ENCODE measurements around the gene KLHL7.
"Not testable (repeated sequence)": the region's sequence is repeated elsewhere in the genome, so short reads cannot be mapped to it uniquely, and the experiment has no call there.

The KLHL7 gene

GRCh38 chr7:23216021-23216420 is 110.4 kb downstream of the KLHL7 start:
- DNase-seq (ENCODE audit: extremely low read depth, insufficient read length): no peak
- Histone ChIP-seq H3K4me3 (replicated peaks; ENCODE audit: low read depth, low read length) (no peak overlapping the region), H3K36me3 (ENCODE audit: control insufficient read depth, insufficient read depth, low read length) (no peaks in the 10 kb centered on the region), H3K27me3 (replicated peaks; ENCODE audit: control insufficient read depth, insufficient read depth, low read length) (no peaks in the 10 kb centered on the region)
- TF ChIP-seq CTCF (IDR thresholded peaks at IDR 0.05; ENCODE audit: insufficient read depth, low read length, poor library complexity, severe bottlenecking): no peak

GRCh38 chr7:23218196-23218595 is 112.6 kb downstream of the KLHL7 start:
- no peaks in the 10 kb centered on the region for H3K36me3 ChIP-seq (ENCODE audit: control insufficient read depth, insufficient read depth, low read length)
- H3K4me3 ChIP-seq (replicated peaks; ENCODE audit: low read depth, low read length): no peak overlapping the region
- no peaks in the 10 kb centered on the region for H3K27me3 ChIP-seq (replicated peaks; ENCODE audit: control insufficient read depth, insufficient read depth, low read length)
- DNase-seq (ENCODE audit: extremely low read depth, insufficient read length): no peak
- no peak for TF ChIP-seq CTCF (IDR thresholded peaks at IDR 0.05; ENCODE audit: insufficient read depth, low read length, poor library complexity, severe bottlenecking)

- H3K27me3 ChIP-seq (replicated peaks; ENCODE audit: control insufficient read depth, insufficient read depth, low read length): no peaks in the 10 kb centered on the region
- DNase-seq (ENCODE audit: extremely low read depth, insufficient read length): no peak
- H3K36me3 ChIP-seq (ENCODE audit: control insufficient read depth, insufficient read depth, low read length): no peaks in the 10 kb centered on the region
- H3K4me3 ChIP-seq (replicated peaks; ENCODE audit: low read depth, low read length): no peak overlapping the region
- no peak for TF ChIP-seq CTCF (IDR thresholded peaks at IDR 0.05; ENCODE audit: insufficient read depth, low read length, poor library complexity, severe bottlenecking)
Measured at GRCh38 chr7:23220690-23221305, 115.2 kb downstream of the KLHL7 start.

GRCh38 chr7:23222439-23223030 is 117.0 kb downstream of the KLHL7 start:
- no peak overlapping the region for H3K4me3 ChIP-seq (replicated peaks; ENCODE audit: low read depth, low read length)
- H3K36me3 ChIP-seq (ENCODE audit: control insufficient read depth, insufficient read depth, low read length): no peaks in the 10 kb centered on the region
- no peak for TF ChIP-seq CTCF (IDR thresholded peaks at IDR 0.05; ENCODE audit: insufficient read depth, low read length, poor library complexity, severe bottlenecking)
- no peaks in the 10 kb centered on the region for H3K27me3 ChIP-seq (replicated peaks; ENCODE audit: control insufficient read depth, insufficient read depth, low read length)
- DNase-seq (ENCODE audit: extremely low read depth, insufficient read length): no peak

- H3K4me3 ChIP-seq (replicated peaks; ENCODE audit: low read depth, low read length): not testable (repeated sequence)
Measured at GRCh38 chr7:23224364-23224763, 118.8 kb downstream of the KLHL7 start.

GRCh38 chr7:23226844-23227450 is 121.4 kb downstream of the KLHL7 start:
- DNase-seq (ENCODE audit: extremely low read depth, insufficient read length): no peak
- Histone ChIP-seq H3K27me3 (replicated peaks; ENCODE audit: control insufficient read depth, insufficient read depth, low read length) (no peaks in the 10 kb centered on the region), H3K36me3 (ENCODE audit: control insufficient read depth, insufficient read depth, low read length) (no peaks in the 10 kb centered on the region), H3K4me3 (replicated peaks; ENCODE audit: low read depth, low read length) (no peak overlapping the region)
- no peak for TF ChIP-seq CTCF (IDR thresholded peaks at IDR 0.05; ENCODE audit: insufficient read depth, low read length, poor library complexity, severe bottlenecking)

More at GRCh38 chr7:23224364-23224763, 118.8 kb downstream of the KLHL7 start:
- not testable (repeated sequence) for H3K36me3 ChIP-seq (ENCODE audit: control insufficient read depth, insufficient read depth, low read length); DNase-seq (ENCODE audit: extremely low read depth, insufficient read length); H3K27me3 ChIP-seq (replicated peaks; ENCODE audit: control insufficient read depth, insufficient read depth, low read length)
